HG03097 (cell line): Measurements from ENCODE around the gene FIG4.
"Not testable (repeated sequence)": the region's sequence is repeated elsewhere in the genome, so short reads cannot be mapped to it uniquely, and the experiment has no call there.

Experiments used
- ATAC-seq: cut with Tn5 transposase; IDR thresholded peaks from one replicate; pipeline ENCODE4 v1.9.1; 2021; ENCODE audit not compliant: unreplicated experiment, low FRiP score

Gene FIG4

GRCh38 chr6:109793021-109793420, 101.9 kb downstream of the FIG4 start:
- no peak for ATAC-seq

DNA sequence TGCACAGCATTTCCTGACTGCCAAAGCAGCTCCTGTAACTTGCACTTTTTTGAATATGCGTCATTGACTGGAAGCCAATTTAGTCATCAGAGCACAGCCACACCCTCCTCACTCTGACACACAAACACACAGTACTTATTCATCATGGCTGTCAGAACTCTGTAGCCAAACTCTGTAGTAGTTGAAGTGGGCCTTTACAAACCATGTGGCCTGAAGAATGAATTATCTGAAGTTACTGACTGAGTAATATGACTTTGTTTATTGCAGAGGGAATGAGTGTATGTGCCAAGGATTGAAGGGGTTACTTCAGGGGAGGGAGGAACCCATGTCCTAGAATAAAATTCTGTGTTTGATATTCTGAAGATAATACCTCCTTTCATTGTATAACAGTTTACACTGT, 102.7 kb downstream of the FIG4 start:
- no peak for ATAC-seq

GRCh38 chr6:109794201-109794923, 103.3 kb downstream of the FIG4 start:
- ATAC-seq = no peak

- no peak for ATAC-seq
These were observed 105.0 kb downstream of the FIG4 start for GRCh38 chr6:109795994-109796555.

GRCh38 chr6:109799129-109799528, 108.0 kb downstream of the FIG4 start:
- ATAC-seq = no peak

DNA sequence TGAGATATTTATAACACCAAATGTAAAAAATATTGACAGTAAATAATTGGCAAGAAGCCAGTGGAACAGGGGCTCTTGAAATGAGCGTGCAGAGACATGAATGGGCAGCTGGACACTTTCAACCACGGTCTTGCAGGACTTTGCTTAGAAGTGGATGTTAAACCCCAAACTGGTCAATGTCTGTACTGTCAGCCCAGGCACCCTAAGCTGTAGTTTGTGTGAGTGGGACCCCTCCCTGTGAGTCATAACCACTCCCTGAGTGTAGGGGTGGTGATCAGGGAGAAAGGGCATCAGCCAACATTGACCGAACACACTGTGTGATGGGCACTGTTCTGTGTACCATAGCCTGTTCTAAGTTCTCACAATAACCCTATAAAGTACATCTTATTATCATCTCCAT, 108.6 kb downstream of the FIG4 start:
- no peak for ATAC-seq

DNA sequence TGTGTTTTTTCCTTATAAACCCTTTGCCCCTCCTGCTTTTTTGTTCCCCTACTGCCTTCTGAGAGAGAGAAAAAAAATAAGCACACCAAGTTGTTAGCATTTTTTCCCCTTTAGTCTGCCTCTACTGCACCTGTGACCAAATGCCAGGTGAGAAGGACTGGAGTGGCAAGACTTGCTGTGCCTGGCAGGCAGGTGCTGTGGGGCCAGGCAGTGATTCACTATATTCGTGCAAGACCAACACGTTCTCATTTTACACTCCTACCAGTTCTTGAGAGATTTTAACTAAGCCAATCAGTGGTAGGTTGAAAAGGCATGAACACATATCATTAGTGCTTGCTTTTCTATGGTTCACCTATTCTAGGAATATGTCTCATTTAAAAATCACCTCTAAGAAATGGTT, 109.7 kb downstream of the FIG4 start:
- no peak for ATAC-seq

DNA sequence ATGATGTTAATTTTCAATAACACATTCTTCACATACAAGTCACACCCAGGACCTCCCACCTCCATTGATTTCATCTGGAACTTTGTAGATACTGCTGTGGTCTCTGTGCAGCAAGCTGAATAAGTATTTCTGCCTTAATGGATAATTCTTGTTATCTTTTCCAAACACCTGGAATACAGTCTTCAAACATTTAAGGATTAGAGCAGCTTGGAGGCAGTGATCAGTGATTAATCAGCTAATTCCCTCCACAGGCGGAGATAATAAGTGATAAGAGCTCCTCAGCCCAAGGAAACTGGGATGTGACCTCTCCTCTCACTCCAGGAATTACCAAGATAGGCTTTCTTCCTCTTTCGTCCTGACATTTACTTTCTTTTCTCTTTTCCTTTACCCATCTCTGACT, 110.7 kb downstream of the FIG4 start:
- no peak for ATAC-seq

DNA sequence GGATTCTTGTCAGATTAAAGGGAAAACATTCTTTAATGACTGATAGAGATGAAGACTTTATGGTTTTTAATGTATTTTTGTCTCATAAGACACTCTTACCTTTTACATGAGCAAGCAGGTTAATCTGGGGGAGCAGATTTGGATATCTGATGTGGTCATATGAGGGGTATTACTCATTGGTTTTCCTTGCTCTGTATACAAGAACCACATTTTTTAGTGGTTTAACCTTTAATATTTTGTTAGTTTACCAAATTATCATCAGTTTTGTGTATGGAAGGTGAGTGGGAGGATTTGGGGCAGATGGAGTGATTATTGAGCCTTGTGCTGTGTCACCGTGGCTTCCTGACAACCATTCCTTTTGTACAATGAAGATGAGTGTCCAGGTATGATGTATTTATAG, 112.9 kb downstream of the FIG4 start:
- ATAC-seq = no peak

- ATAC-seq = no peak
These were observed 116.8 kb downstream of the FIG4 start for GRCh38 chr6:109807881-109808280.

DNA sequence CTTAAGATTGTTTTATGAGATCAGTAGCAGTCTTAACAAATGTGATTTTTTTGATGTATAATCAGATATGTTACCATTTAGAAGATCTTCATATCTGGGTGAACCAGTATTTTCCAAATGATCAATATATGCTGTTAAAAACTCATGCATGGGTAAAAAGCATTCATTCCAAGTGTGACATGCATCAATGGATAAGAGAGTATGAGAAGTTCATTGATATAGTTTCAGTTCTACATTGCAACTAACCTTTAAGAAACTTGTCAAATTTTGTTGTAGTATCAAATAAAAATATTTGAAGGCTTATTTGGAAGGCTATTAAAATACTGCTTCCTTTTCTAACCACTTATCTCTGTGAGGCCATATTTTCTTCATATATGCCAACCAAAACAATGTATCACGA, 117.7 kb downstream of the FIG4 start:
- no peak for ATAC-seq

- no peak for ATAC-seq
These were observed 124.0 kb downstream of the FIG4 start for GRCh38 chr6:109815054-109815453.

DNA sequence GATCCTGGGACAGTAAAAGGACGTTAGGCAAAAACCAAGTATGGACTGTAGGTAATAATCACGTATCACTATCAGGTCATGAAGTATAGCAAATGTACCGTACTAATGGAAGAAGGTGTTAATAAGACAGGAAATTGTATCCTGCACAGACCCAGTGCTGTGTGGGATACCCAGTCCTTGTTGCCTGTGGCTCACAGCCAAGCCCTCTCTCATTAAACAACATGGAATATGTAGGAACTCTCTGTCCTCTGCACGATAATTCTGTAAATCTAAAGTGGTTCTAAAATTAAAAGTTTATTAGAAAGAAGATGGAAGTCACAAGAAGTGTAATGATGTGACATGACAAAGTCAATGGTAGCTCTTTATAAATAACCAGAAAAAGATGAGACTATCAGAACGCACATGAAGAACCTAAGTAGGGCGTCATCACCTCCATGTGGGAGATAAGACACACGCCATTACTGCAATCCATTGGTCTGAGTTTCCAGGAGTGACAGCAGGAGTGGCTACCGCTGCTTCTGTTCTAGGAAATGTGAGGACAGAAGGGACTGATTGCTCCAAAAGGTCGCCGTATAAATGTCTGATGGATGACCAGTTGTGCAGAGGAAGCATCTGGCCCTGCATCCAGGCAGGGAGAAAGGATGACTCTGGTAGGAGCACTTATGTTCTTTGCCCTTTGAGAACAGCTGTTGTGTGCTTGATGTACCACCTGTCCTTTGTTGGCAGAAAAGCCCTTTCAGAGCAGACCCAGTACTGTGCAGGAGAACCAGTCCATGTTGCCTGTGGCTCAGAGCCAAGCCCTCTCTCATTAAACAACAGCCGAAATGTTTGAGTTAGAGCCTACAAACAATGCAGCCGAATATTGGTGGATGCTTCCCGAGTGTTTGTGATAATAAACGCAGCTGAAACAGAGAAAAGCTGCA, 125.6 kb downstream of the FIG4 start:
- no peak for ATAC-seq

DNA sequence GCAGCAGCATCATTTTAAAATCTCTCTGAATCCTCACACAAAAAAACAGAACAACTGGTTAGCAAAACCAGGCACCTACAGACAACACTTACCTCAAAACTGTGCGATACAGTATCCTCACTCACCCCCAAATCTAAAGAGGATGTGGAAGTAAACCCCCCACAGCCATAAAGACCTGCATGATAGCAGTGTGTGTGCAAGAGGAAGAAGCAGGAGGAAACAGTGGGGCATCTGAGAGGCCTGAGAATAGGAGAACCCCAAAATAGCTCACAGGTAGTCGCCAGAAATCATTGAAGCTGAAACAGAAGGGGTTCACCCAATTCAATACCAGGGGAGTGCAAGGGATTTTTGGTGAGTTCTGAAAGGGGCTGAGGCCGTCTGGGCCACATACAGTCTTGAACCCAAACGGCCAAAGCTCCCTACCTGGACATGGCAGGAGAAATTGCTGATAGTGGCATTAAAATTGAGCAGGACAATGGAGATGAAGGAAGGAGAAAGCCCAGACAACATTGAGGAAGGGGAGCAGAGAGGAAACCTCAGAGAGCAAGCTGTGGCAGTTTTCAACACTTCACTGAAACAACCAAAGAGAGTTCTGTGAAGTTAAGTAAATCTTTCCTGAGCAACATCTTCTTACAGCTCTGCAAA, 129.7 kb downstream of the FIG4 start:
- ATAC-seq = no peak

DNA sequence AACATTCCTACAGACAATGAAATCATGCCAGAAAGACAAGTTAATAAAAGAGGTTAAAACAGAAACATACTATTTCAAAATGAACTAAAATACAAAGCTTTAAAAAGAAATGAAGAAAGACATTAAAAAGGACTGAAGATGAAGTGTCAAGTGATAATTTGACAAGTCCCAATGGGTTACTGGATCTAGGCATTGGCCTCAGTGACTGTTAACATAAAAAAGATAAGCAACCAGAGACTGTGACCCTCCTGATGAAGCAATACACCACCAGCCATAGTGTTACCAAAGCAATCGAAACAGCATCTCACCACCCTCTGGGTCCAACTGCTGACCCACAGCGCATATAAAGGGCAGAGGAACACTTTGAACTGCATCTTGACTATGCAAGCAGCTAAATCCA, 130.3 kb downstream of the FIG4 start:
- no peak for ATAC-seq

DNA sequence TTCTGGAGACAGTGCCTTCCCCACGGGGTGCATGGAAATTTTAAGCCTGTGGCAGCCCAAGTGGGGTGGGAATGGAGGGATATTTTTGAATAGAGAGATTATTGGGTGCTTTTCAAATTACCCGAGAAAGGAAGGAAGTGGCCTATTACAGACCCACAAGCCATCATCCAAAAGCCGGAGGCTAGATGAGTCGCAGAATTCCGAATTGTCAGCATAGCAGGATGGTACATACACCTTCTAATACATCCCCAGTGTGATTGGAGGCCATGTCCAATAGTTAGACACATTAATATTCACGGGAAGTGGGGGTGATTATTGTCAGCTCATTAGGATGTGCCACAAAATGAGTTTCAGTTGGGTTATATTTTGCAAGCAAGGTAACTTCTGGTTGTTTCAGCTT, 133.0 kb downstream of the FIG4 start:
- no peak for ATAC-seq

- ATAC-seq = no peak
These were observed 135.5 kb downstream of the FIG4 start for GRCh38 chr6:109826551-109826950.

GRCh38 chr6:109831352-109831751, 140.3 kb downstream of the FIG4 start:
- ATAC-seq = not testable (repeated sequence)

DNA sequence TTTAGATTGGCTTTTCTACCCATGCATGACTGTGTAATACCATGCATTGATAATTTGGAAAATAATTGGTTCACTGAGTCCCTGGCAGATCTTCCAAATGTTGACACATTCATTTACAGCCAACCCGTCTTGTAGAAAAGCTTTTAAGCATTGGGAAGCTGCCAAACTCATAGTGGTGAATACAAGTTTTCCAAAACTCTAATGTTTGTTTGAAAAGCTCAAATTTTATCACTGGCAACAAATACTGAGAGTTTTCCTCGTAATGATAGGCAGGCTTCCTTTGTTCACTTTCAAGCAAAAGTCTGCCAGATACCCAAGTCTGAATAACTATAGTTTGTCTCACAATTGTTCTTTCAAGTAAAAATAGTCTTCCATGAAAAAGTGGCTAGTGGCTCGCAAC, 143.0 kb downstream of the FIG4 start:
- ATAC-seq = no peak

DNA sequence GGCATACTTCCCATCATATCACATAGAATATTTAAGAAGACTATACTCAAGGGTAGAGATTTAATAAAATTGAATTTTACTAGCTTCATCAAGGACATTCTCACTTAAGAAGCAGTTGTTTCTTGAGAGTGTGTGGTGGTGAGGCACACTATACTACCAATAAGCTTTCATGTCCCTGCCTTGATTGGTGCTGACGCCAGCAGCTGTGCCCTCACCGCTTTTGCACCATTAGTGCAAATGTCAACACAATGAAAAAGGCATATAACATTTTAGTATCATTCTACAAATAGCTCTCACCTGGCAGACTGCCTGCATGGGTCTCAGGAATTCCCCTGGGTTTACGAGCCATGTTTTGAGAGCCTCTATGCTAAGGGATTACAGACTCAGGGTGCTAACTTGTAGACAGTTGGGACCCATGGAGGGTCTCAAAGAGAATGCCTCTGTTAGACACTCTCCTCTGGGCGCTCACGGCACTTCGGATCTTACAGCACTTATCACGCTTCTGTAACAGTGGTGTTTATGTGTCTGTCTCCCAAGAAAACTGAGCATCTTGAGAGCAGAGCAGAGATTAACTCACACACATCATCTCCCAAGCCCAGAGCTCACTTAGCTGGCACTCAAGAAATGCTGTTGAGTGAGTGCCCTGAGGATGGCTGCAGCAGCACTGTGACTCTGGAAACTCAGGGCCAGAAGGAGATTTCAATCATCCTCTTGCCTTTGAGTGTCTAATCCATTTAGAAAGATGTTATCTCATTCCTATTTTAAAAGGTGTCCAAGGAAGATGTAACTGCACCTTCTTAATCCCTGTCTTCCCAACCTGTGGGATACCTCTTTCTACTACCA, 143.7 kb downstream of the FIG4 start:
- no peak for ATAC-seq
